HCT116 (cell line): ENCODE results near the gene TERT. TPM values are rescaled to one million over a fixed set of nuclear protein-coding genes. Genes with fewer than 3 reads are reported as not detected.

Experiments used
- ATAC-seq: fragments of 200-7000 bp; cut with Tn5 transposase; 2 replicates; pipeline ENCODE4 v1.9.1; 2020; ENCODE audit warnings: mild to moderate bottlenecking, moderate library complexity
- BruUV-seq: library from RNA; stranded (reverse); fragments of 400-500 nt; replicated peaks from 2 replicates; lab custom pipeline; 2021; lab: Mats Ljungman, UMichigan
- CTCF ChIA-PET: fragments of 300-600 bp; sonication (Branson Sonifier 250); formaldehyde crosslinking; loops from one replicate; lab custom pipeline; 2021; ENCODE audit warnings: antibody characterized with exemption; lab: Charles Lee
- POLR2A ChIA-PET: fragments of 300-600, 350-600 bp; sonication (Branson Sonifier 250); formaldehyde crosslinking; loops from one replicate; lab custom pipeline; 2021; ENCODE audit warnings: antibody characterized with exemption; lab: Charles Lee
- RAD21 ChIA-PET, 2 experiments: fragments of 300-600 bp; sonication (Branson Sonifier 250); formaldehyde crosslinking; loops; one replicate each; lab custom pipeline; 2023; ENCODE audit warnings: low total read pairs in 2 of 2; ENCODE audit not compliant: uncharacterized antibody in 2 of 2, unreplicated experiment in 2 of 2, low non-redundant PET in 1 of 2; lab: Charles Lee
- DNase-seq: peaks from one replicate; pipeline ENCODE4 v3.0.0-alpha.2; 2010; ENCODE audit warnings: low read depth, low spot score
- H2AFZ ChIP-seq: fragments of 200-600 bp; shearing (Covaris generic), sonication (generic); 2 replicates; pipeline ENCODE4 v1.6.1; 2017; ENCODE audit warnings: low read depth, mixed run types, mixed read lengths, antibody characterized with exemption, low read length; ENCODE audit not compliant: poor library complexity, severe bottlenecking
- H3K27ac ChIP-seq: 2 replicates; pipeline ENCODE4 v1.5.1; 2012; ENCODE audit warnings: low read depth, low read length
- H3K27me3 ChIP-seq: fragments of 200-600 bp; sonication (generic); 2 replicates; pipeline ENCODE4 v1.6.1; 2016; ENCODE audit warnings: mixed run types, low read length, mixed read lengths; ENCODE audit not compliant: insufficient read depth
- H3K36me3 ChIP-seq, 2 experiments: fragments of 200-500 bp in 1 of 2; fragments of 200-600 bp in 1 of 2; sonication (Bioruptor generic) in 1 of 2; sonication (generic) in 1 of 2; 2 replicates each; pipeline versions ENCODE4 v1.5.1 to v1.6.1; 2014 to 2016; ENCODE audit warnings: low read length in 2 of 2, inconsistent platforms in 1 of 2, mixed read lengths in 1 of 2, mixed run types in 1 of 2; ENCODE audit not compliant: insufficient read depth in 2 of 2, control insufficient read depth in 1 of 2
- H3K4me1 ChIP-seq, 2 experiments: fragments of 200-600 bp in 1 of 2; sonication (generic) in 1 of 2; 2 replicates each; pipeline versions ENCODE4 v1.5.1 to v1.6.1; 2012 to 2017; ENCODE audit warnings: low read length in 2 of 2, inconsistent platforms in 1 of 2, mild to moderate bottlenecking in 1 of 2, mixed read lengths in 1 of 2, mixed run types in 1 of 2, moderate library complexity in 1 of 2; ENCODE audit not compliant: insufficient read depth in 2 of 2, control insufficient read depth in 1 of 2
- H3K4me2 ChIP-seq: fragments of 200-600 bp; sonication (generic); 2 replicates; pipeline ENCODE4 v1.6.1; 2017; ENCODE audit warnings: mixed run types, low read length, mixed read lengths
- H3K4me3 ChIP-seq, 2 experiments: fragments of 200-600 bp in 1 of 2; sonication (generic) in 1 of 2; replicated peaks in 1 of 2; 2 replicates each; pipeline ENCODE4 v1.5.1; 2011 to 2016; ENCODE audit warnings: low read length in 2 of 2, control low read depth in 1 of 2, low read depth in 1 of 2, mild to moderate bottlenecking in 1 of 2, mixed read lengths in 1 of 2, mixed run types in 1 of 2
- H3K79me2 ChIP-seq: fragments of 200-600 bp; sonication (generic); 2 replicates; pipeline ENCODE4 v1.6.1; 2017; ENCODE audit warnings: mild to moderate bottlenecking, mixed run types, low read length, moderate library complexity, mixed read lengths; ENCODE audit not compliant: insufficient read depth
- H3K9ac ChIP-seq: fragments of 200-600 bp; sonication (generic); 2 replicates; pipeline ENCODE4 v1.6.1; 2016; ENCODE audit warnings: low read length, mixed read lengths
- H3K9me2 ChIP-seq: fragments of 200-600 bp; sonication (generic), shearing (Covaris generic); 2 replicates; pipeline ENCODE4 v1.6.1; 2017; ENCODE audit warnings: mixed run types, mild to moderate bottlenecking, moderate library complexity; ENCODE audit not compliant: insufficient read depth
- H3K9me3 ChIP-seq, 2 experiments: fragments of 200-500 bp in 1 of 2; fragments of 200-600 bp in 1 of 2; sonication (Bioruptor generic) in 1 of 2; sonication (generic) in 1 of 2; 2 replicates each; pipeline ENCODE4 v1.6.1; 2014 to 2017; ENCODE audit warnings: low read length in 2 of 2, mixed read lengths in 2 of 2, inconsistent platforms in 1 of 2, low read depth in 1 of 2, mild to moderate bottlenecking in 1 of 2, mixed run types in 1 of 2, moderate library complexity in 1 of 2; ENCODE audit not compliant: control insufficient read depth in 1 of 2, insufficient read depth in 1 of 2
- H4K20me1 ChIP-seq: fragments of 200-600 bp; sonication (generic), shearing (Covaris generic); 2 replicates; pipeline ENCODE4 v1.6.1; 2017; ENCODE audit warnings: mixed run types, mild to moderate bottlenecking, moderate library complexity; ENCODE audit not compliant: insufficient read depth
- CEBPB ChIP-seq: IDR thresholded peaks from 2 replicates; pipeline ENCODE4 v1.6.1; 2012; ENCODE audit warnings: low read depth
- EGR1 ChIP-seq: IDR thresholded peaks from 2 replicates; pipeline ENCODE4 v1.6.1; 2012; ENCODE audit warnings: low read depth
- EZH2 ChIP-seq: fragments of 200-600 bp; sonication (generic); IDR thresholded peaks from 2 replicates; pipeline ENCODE4 v1.6.1; 2017; ENCODE audit warnings: antibody characterized with exemption, mixed run types
- EZH2phosphoT487 ChIP-seq: fragments of 200-600 bp; IDR thresholded peaks from 2 replicates; pipeline ENCODE4 v1.6.1; 2018; ENCODE audit warnings: antibody characterized with exemption, borderline replicate concordance
- FOSL1 ChIP-seq: IDR thresholded peaks from 2 replicates; pipeline ENCODE4 v1.6.1; 2012; ENCODE audit warnings: low read depth
- JUND ChIP-seq: IDR thresholded peaks from 2 replicates; pipeline ENCODE4 v1.6.1; 2012
- POLR2A ChIP-seq: IDR thresholded peaks from 2 replicates; pipeline ENCODE4 v1.7.0; 2011; ENCODE audit warnings: borderline replicate concordance; ENCODE audit not compliant: insufficient read depth, insufficient read length; ENCODE audit errors: extremely low read depth
- RAD21 ChIP-seq: IDR thresholded peaks from 2 replicates; pipeline ENCODE4 v1.6.1; 2012; ENCODE audit warnings: low read depth, mild to moderate bottlenecking
- SIN3A ChIP-seq: IDR thresholded peaks from 2 replicates; pipeline ENCODE4 v1.6.1; 2012; ENCODE audit warnings: low read depth
- SRF ChIP-seq: IDR thresholded peaks from 2 replicates; pipeline ENCODE4 v1.6.1; 2012; ENCODE audit warnings: low read depth
- ZFX ChIP-seq: fragments of 450-650 bp; IDR thresholded peaks from 2 replicates; pipeline ENCODE4 v1.6.1; 2017
- ZNF274 ChIP-seq: fragments of 200-500 bp; sonication (Bioruptor generic); IDR thresholded peaks from 2 replicates; pipeline ENCODE4 v1.6.1; 2014; ENCODE audit warnings: mild to moderate bottlenecking, low read depth, low read length, inconsistent platforms
- intact Hi-C: fragments of 100-400 bp; cut with micrococcal nuclease; formaldehyde crosslinking; loops from 2 replicates; pipeline ENCODE4 v1.10.0; 2022
- total RNA-seq: library from RNA; stranded (reverse); gene quantifications from one replicate; pipeline ENCODE4 v1.2.1, GENCODE V29; 2021; ENCODE audit not compliant: unreplicated experiment
- TF ChIP-seq, protein P1 (sequence below): IDR thresholded peaks from 2 replicates; pipeline ENCODE4 v1.6.1; 2012; ENCODE audit warnings: low read depth
- TF ChIP-seq, protein P2 (sequence below): IDR thresholded peaks from 2 replicates; pipeline ENCODE4 v1.6.1; 2012
- TF ChIP-seq, protein P3 (sequence below): IDR thresholded peaks from 2 replicates; pipeline ENCODE4 v1.6.1; 2012

TERT gene
- total RNA-seq, 1 experiment from 2014 or later: 6.9 TPM

DNA sequence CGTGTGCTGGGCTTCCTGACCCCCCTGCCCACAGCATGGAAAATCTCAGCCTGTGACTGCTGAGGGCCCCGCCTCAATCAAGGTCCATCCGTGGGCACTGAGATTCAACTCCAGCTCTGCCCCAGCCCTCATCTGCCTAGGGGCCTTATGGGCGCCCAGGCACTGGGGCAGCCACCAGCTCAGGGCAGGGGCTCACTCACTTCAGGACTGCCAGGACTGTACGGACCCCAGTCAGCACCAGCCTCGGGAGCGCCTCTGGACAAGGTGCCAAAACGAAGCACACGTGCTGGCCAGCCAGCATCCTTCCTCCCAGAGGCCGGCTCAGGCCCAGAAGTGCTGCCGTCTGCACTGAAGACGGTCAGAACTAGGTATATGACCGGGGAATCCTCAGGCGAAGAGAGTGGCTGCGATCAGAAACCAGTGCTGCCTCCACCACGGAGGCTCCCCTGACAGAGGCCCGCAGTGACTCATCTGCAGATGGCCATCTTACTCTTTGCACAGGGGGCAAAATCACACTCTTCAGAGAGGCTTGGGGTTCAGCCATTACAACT is 30.4 kb upstream of the TERT start:
- TF ChIP-seq RAD21: no peak
- Histone ChIP-seq H3K36me3 (peaks cover 11 to 45% of the 10 kb centered on the region in 2 experiments; a peak in 3 of 4 replicates), H3K79me2 (peaks cover 16% of the 10 kb centered on the region; the same call in 1 of the 2 replicates), H3K9ac (no peak overlapping the region), H4K20me1 (peaks cover 5% of the 10 kb centered on the region; the same call in 1 of the 2 replicates), H3K4me2 (no peak overlapping the region), H3K9me2 (no peaks in the 10 kb centered on the region), H3K4me3 (no peak overlapping the region), H3K27ac (no peak overlapping the region), H3K9me3 (no peaks in the 10 kb centered on the region), H3K27me3 (no peaks in the 10 kb centered on the region), H2AFZ (no peak overlapping the region), H3K4me1 (peaks cover 20 to 35% of the 10 kb centered on the region in 2 experiments)
- CTCF ChIA-PET: no interaction called here
- no TSS peak for BruUV-seq
- POLR2A ChIA-PET: no interaction called here
- RAD21 ChIA-PET: no interaction called here
- DNase-seq (no peak), ATAC-seq (no peak)
- intact Hi-C loops: no loop called here

DNA sequence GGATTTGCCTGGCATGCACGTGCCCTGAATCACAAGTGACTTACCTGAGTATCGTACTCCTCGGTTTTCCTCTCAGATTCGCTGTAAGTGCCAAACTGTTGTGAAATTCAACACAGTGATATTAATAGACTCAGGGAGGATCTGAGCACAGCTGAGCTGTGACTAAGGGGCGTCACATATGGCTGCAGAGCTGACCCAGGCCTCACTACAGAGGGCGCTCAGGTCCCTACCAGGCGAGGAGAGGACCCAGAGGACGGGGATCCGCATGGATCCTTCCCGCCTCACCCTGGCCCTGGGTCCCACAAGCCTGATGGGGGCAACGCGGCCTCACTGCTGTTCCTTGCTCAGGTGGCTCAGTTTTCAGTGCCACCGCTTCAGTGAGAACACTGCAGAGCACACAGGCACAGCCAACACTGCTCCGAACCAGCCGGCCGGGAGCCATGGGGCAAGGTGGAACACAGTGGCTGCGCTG is 29.9 kb upstream of the TERT start:
- H4K20me1 ChIP-seq: peaks cover 5% of the 10 kb centered on the region; the same call in 1 of the 2 replicates
- TF ChIP-seq POLR2A (no peak), ZNF274 (no peak), CEBPB (no peak), FOSL1 (no peak), RAD21 (no peak), EGR1 (no peak), EZH2 (no peak), SRF (no peak), ZFX (no peak), EZH2phosphoT487 (no peak), SIN3A (no peak), JUND (no peak)
- TF ChIP-seq, protein P1, sequence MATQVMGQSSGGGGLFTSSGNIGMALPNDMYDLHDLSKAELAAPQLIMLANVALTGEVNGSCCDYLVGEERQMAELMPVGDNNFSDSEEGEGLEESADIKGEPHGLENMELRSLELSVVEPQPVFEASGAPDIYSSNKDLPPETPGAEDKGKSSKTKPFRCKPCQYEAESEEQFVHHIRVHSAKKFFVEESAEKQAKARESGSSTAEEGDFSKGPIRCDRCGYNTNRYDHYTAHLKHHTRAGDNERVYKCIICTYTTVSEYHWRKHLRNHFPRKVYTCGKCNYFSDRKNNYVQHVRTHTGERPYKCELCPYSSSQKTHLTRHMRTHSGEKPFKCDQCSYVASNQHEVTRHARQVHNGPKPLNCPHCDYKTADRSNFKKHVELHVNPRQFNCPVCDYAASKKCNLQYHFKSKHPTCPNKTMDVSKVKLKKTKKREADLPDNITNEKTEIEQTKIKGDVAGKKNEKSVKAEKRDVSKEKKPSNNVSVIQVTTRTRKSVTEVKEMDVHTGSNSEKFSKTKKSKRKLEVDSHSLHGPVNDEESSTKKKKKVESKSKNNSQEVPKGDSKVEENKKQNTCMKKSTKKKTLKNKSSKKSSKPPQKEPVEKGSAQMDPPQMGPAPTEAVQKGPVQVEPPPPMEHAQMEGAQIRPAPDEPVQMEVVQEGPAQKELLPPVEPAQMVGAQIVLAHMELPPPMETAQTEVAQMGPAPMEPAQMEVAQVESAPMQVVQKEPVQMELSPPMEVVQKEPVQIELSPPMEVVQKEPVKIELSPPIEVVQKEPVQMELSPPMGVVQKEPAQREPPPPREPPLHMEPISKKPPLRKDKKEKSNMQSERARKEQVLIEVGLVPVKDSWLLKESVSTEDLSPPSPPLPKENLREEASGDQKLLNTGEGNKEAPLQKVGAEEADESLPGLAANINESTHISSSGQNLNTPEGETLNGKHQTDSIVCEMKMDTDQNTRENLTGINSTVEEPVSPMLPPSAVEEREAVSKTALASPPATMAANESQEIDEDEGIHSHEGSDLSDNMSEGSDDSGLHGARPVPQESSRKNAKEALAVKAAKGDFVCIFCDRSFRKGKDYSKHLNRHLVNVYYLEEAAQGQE: no peak
- TF ChIP-seq, protein P2, sequence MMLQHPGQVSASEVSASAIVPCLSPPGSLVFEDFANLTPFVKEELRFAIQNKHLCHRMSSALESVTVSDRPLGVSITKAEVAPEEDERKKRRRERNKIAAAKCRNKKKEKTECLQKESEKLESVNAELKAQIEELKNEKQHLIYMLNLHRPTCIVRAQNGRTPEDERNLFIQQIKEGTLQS: no peak
- TF ChIP-seq, protein P3, sequence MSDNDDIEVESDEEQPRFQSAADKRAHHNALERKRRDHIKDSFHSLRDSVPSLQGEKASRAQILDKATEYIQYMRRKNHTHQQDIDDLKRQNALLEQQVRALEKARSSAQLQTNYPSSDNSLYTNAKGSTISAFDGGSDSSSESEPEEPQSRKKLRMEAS: no peak
- no peaks in the 10 kb centered on the region for H3K9me2 ChIP-seq
- ATAC-seq (no peak), DNase-seq (no peak)
- H3K36me3 ChIP-seq: peaks cover 12 to 45% of the 10 kb centered on the region in 2 experiments; a peak in 3 of 4 replicates
- ChIA-PET RAD21 (no interaction called here), CTCF (no interaction called here), POLR2A (no interaction called here)
- H3K27ac ChIP-seq: no peak overlapping the region
- intact Hi-C loops: no loop called here
- H3K4me3 ChIP-seq: no peak overlapping the region
- no peaks in the 10 kb centered on the region for H3K9me3 ChIP-seq
- no peak overlapping the region for H3K9ac ChIP-seq
- no peak overlapping the region for H2AFZ ChIP-seq
- peaks cover 16% of the 10 kb centered on the region; the same call in 1 of the 2 replicates for H3K79me2 ChIP-seq
- no TSS peak for BruUV-seq
- H3K4me1 ChIP-seq: peaks cover 20 to 35% of the 10 kb centered on the region in 2 experiments
- H3K27me3 ChIP-seq: no peaks in the 10 kb centered on the region
- no peak overlapping the region for H3K4me2 ChIP-seq
